Measurements from ENCODE around the gene SLC38A11. TPM values are rescaled to one million over a fixed set of nuclear protein-coding genes. Genes with fewer than 3 reads are reported as not detected.
A peak's percentile ranks its signal among the peaks of the same experiment; 100 is the strongest.

SLC38A11 gene
- total and polyA plus RNA-seq, 2 of the 8 experiments (the other 6 are each of a cell fraction or from before 2014, with no cell fraction given), result not detected

DNA sequence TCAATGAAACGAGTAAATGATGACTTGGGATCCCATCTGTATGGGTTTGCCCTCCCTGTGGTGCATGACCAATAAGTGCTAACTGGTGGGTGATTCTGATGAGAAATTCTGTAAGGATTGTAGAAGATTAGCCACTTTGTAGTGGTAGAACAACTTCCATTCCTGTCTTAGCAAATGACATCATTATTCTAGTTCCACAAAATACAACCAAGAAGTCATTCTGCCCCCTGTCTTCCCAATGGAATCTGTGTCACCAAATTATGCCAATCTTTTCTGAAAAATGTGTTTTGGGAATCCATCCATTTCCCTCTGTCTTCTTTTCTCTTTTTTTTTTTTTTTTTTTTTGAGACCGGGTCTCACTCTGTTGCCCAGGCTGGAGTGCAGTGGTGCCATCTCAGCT lies 48.4 kb downstream of the SLC38A11 start:
- H4K5ac ChIP-seq (ENCODE audit: insufficient read length, low read depth, low read length), result no peak overlapping the region
- H4K91ac ChIP-seq (replicated peaks; ENCODE audit: insufficient read length, low read length), result no peak overlapping the region
- H3K9me3 ChIP-seq (ENCODE audit: insufficient read depth in 2 of 2, low read depth in 1 of 2, low read length in 1 of 2), result no peaks in the 10 kb centered on the region
- no peak overlapping the region for H2BK20ac ChIP-seq (ENCODE audit: low read length)
- H2BK120ac ChIP-seq (replicated peaks; ENCODE audit: low read depth, low read length), result no peak overlapping the region
- H3K23ac ChIP-seq (ENCODE audit: insufficient read length), result no peak overlapping the region
- H4K8ac ChIP-seq (ENCODE audit: extremely low read depth, insufficient read depth, low read length), result no peak overlapping the region
- no peak overlapping the region for H3K9ac ChIP-seq (replicated peaks in 1 of 4; ENCODE audit: extremely low read depth in 1 of 4, low read depth in 3 of 4, low read length in 3 of 4)
- FAIRE-seq, result no peak
- H3K79me1 ChIP-seq (ENCODE audit: low read depth, low read length), result no peaks in the 10 kb centered on the region
- 91% methylated on average over 1 of the region's 2 CpGs; no CpG with 5 or more reads in 1 of the 2 experiments for WGBS, 2 experiments (ENCODE audit: extremely low coverage in 1 of 2, insufficient coverage in 1 of 2, insufficient read length in 1 of 2, insufficient replicate concordance in 2 of 2, low coverage in 1 of 2, low lambda C conversion rate in 2 of 2, missing lambda C conversion rate in 1 of 2)
- H2BK12ac ChIP-seq (ENCODE audit: low read depth, low read length), result no peak overlapping the region
- H3K36me3 ChIP-seq (ENCODE audit: control insufficient read depth in 2 of 4, insufficient read depth in 4 of 4, low read length in 3 of 4), result no peaks in the 10 kb centered on the region
- H3K4ac ChIP-seq (replicated peaks; ENCODE audit: insufficient read length, low read depth, low read length), result no peak overlapping the region
- H2BK5ac ChIP-seq (ENCODE audit: low read depth, low read length), result no peak overlapping the region
- peak overlapping the region; percentile 91; the same call in 1 of the 2 replicates for H2AFZ ChIP-seq (ENCODE audit: low read length)
- no peak overlapping the region for H3K4me3 ChIP-seq (ENCODE audit: extremely low read depth in 1 of 4, insufficient read depth in 2 of 4, low read depth in 3 of 4, low read length in 4 of 4)
- H3K4me2 ChIP-seq (ENCODE audit: insufficient read depth in 1 of 2, low read depth in 2 of 2, low read length in 2 of 2), result no peak overlapping the region
- no peak overlapping the region for H2AK5ac ChIP-seq (ENCODE audit: low read depth, low read length)
- H3K18ac ChIP-seq (ENCODE audit: extremely low read depth, low read length), result no peak overlapping the region
- no peak overlapping the region for H3K27ac ChIP-seq (ENCODE audit: low read depth, low read length)
- peaks cover 0 to 4% (median under 1%) of the 10 kb centered on the region in 4 experiments; a peak in 2 of 7 replicates for H3K4me1 ChIP-seq (replicated peaks in 1 of 4; ENCODE audit: control insufficient read depth in 3 of 4, insufficient read depth in 4 of 4, low read length in 3 of 4)
- no peak overlapping the region for H3K14ac ChIP-seq (ENCODE audit: insufficient read length)
- H3K23me2 ChIP-seq (ENCODE audit: low read depth, low read length), result no peaks in the 10 kb centered on the region
- CTCF ChIA-PET (ENCODE audit: partially characterized antibody), result interaction anchor here (1.0 to 1.2 kb wide), 3 partner anchors 33 to 155 kb away, joined by 3 to 4 read pairs (median 4); no protein-coding TSS in a partner anchor
- no peak for DNase-seq (ENCODE audit: low read depth in 1 of 2, low spot score in 2 of 2)
- H2BK15ac ChIP-seq (ENCODE audit: low read length), result no peak overlapping the region
- no peaks in the 10 kb centered on the region for H3K27me3 ChIP-seq (replicated peaks in 1 of 4; ENCODE audit: control insufficient read depth in 3 of 4, extremely low read depth in 1 of 4, insufficient read depth in 3 of 4, low read length in 3 of 4)
- no peak overlapping the region for H3K56ac ChIP-seq (replicated peaks; ENCODE audit: insufficient read length, low read depth, low read length)
- H4K20me1 ChIP-seq (replicated peaks in 1 of 2; ENCODE audit: control insufficient read depth in 1 of 2, insufficient read depth in 2 of 2, low read length in 2 of 2), result no peaks in the 10 kb centered on the region
- POLR2A ChIA-PET (ENCODE audit: partially characterized antibody), result no interaction called here
- no peaks in the 10 kb centered on the region for H3K79me2 ChIP-seq (ENCODE audit: control insufficient read depth in 1 of 2, insufficient read depth in 2 of 2, low read length in 2 of 2)
- TF ChIP-seq CBX5 (IDR thresholded peaks at IDR 0.05; ENCODE audit: low read depth, low read length) (no peak), EGR1 (IDR thresholded peaks at IDR 0.05; ENCODE audit: borderline replicate concordance, low read depth, low read length) (no peak), SP2 (IDR thresholded peaks at IDR 0.05; ENCODE audit: low read length) (no peak), CHD2 (IDR thresholded peaks at IDR 0.05; ENCODE audit: low read length) (no peak), GTF2F1 (IDR thresholded peaks at IDR 0.05; ENCODE audit: borderline replicate concordance, low read depth, low read length) (no peak), HDAC2 (IDR thresholded peaks at IDR 0.05; ENCODE audit: borderline replicate concordance in 1 of 2, low read depth in 2 of 2, low read length in 2 of 2) (no peak), EP300 (IDR thresholded peaks at IDR 0.05; ENCODE audit: borderline replicate concordance in 1 of 2, low read depth in 2 of 2, low read length in 2 of 2) (no peak), JUN (IDR thresholded peaks at IDR 0.05; ENCODE audit: low read depth, low read length) (no peak), HDAC6 (IDR thresholded peaks at IDR 0.05; ENCODE audit: low read depth, low read length) (no peak), BRCA1 (IDR thresholded peaks at IDR 0.05; ENCODE audit: low read depth, low read length) (no peak), POU5F1 (IDR thresholded peaks at IDR 0.05; ENCODE audit: low read depth, low read length) (no peak), PHF8 (conservative IDR thresholded peaks at IDR 0.05; ENCODE audit: low read depth, low read length) (no peak), USF2 (IDR thresholded peaks at IDR 0.05; ENCODE audit: low read length) (no peak), TEAD4 (IDR thresholded peaks at IDR 0.05; ENCODE audit: low read depth, low read length) (no peak)

All from H1 (cell line).